AG04449 (cell line): Measurements from ENCODE around the gene SDCCAG8.

ENCODE experiments used
- CTCF ChIA-PET: fragments of 350-600 bp; formaldehyde crosslinking; extraction: SDS; loops from one replicate; lab custom pipeline; 2021; ENCODE audit warnings: antibody characterized with exemption; lab: Yijun Ruan, JAX
- POLR2A ChIA-PET: fragments of 400-600, 350-600 bp; formaldehyde crosslinking; extraction: SDS; loops from one replicate; lab custom pipeline; 2020; ENCODE audit warnings: antibody characterized with exemption, inconsistent platforms; lab: Yijun Ruan, JAX
- DNase-seq: peaks from one replicate; pipeline ENCODE4 v3.0.0-alpha.2; 2010; ENCODE audit warnings: low read depth, low spot score
- H3K4me3 ChIP-seq: 2 replicates; pipeline ENCODE4 v1.5.1; 2011; ENCODE audit warnings: low read depth, mild to moderate bottlenecking, control low read depth, low read length
- TF ChIP-seq, protein P1 (sequence below): IDR thresholded peaks from one replicate; pipeline ENCODE4 v1.5.1; 2011; ENCODE audit warnings: mild to moderate bottlenecking, moderate library complexity, low read length, control low read depth, inconsistent platforms; ENCODE audit not compliant: insufficient read depth; ENCODE audit errors: missing control alignments

SDCCAG8 gene

DNA sequence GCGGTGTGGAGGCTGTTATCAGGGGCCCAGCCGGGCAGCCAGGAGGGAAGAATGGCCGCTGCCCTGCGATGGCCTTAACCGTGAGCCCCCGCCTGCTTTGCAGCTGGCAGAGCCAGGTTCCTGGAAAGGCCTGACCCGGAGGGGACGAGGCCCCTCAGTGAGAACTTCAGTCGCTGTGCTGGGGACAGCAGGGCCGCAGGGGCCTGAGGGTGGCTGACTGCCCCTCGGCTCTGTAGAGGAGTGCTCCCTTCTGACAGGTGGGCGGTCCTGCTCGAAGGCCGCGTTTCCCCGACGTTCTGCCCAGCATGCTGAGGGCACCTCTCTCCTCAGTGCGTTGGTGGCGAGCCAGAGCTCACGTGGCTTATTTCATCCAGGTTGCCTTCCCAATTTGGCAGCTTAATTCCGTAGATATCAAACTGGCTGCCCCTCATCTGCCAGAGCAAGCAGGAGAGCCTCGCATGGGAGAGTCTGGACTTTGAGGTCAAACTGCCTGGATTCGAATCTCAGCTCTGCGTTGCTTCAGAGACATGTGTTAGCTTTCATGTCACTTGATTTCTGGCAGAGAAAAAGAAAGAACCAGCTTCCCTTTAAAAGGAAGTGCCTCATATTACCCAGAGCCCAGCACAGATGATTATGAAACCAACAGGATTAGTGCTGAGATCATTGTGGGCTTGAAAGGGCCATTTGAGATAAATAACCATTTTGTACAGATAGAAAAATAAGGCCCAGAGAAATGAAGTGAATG is 239.8 kb downstream of the SDCCAG8 start:
- DNase-seq, result no peak
- H3K4me3 ChIP-seq, result no peak overlapping the region
- TF ChIP-seq, protein P1, sequence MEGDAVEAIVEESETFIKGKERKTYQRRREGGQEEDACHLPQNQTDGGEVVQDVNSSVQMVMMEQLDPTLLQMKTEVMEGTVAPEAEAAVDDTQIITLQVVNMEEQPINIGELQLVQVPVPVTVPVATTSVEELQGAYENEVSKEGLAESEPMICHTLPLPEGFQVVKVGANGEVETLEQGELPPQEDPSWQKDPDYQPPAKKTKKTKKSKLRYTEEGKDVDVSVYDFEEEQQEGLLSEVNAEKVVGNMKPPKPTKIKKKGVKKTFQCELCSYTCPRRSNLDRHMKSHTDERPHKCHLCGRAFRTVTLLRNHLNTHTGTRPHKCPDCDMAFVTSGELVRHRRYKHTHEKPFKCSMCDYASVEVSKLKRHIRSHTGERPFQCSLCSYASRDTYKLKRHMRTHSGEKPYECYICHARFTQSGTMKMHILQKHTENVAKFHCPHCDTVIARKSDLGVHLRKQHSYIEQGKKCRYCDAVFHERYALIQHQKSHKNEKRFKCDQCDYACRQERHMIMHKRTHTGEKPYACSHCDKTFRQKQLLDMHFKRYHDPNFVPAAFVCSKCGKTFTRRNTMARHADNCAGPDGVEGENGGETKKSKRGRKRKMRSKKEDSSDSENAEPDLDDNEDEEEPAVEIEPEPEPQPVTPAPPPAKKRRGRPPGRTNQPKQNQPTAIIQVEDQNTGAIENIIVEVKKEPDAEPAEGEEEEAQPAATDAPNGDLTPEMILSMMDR, result no peak
- POLR2A ChIA-PET, result interaction anchor here (0.6 kb wide), 1 partner anchor 8 kb away, joined by 3 read pairs; no protein-coding TSS in a partner anchor
- CTCF ChIA-PET, result interaction anchor here (0.9 to 1.3 kb wide), 2 partner anchors 10 kb away, joined by 3 to 5 read pairs; no protein-coding TSS in a partner anchor

DNA sequence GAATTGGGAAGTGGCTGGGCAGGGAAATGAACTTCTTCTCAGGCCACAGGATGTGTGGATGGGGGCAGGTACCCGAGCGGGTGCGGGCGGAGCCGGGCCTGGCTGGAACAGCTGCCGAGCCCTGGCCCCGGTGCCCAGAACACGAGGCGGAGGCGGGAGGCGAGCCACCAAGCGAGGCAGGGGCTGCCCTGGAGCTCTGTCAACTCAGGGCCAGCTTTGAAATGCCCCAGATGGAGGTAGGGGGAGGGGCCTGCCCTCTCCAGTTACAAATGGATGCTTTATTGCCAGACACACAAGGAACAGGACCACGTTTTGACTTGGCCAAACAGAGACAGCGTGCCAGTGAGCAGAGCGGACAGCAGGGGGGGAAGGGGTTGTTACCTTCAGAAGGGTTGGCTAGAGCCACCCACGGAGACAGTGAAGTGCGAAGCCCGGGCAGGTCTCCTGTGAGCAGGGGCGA is 240.4 kb downstream of the SDCCAG8 start:
- DNase-seq, result no peak
- TF ChIP-seq, protein P1, result no peak
- POLR2A ChIA-PET, result no interaction called here
- H3K4me3 ChIP-seq, result no peak overlapping the region
- CTCF ChIA-PET, result interaction anchor here (0.9 to 1.3 kb wide), 2 partner anchors 9 to 11 kb away, joined by 3 to 5 read pairs; no protein-coding TSS in a partner anchor

DNA sequence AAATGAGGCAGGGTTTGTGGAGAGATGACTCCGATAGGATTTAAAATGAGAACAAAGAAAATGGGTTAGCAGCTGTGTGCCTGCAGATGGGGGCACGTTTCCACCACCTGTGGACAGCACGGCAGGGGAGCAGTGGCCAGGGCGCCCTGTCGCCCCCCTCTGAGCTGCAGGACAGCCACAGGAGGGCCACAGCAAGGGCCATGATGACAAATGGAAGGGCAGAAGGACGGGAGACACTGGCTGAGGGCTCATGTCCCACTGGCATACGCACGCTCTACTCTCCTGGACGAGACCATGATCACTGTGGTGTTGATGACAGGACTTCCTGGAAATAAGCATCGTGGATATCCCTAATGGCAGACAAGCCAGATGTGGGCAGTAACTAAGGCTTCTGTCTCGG is 241.0 kb downstream of the SDCCAG8 start:
- POLR2A ChIA-PET, result no interaction called here
- no peak overlapping the region for H3K4me3 ChIP-seq
- TF ChIP-seq, protein P1, result no peak
- no peak for DNase-seq
- CTCF ChIA-PET, result no interaction called here

DNA sequence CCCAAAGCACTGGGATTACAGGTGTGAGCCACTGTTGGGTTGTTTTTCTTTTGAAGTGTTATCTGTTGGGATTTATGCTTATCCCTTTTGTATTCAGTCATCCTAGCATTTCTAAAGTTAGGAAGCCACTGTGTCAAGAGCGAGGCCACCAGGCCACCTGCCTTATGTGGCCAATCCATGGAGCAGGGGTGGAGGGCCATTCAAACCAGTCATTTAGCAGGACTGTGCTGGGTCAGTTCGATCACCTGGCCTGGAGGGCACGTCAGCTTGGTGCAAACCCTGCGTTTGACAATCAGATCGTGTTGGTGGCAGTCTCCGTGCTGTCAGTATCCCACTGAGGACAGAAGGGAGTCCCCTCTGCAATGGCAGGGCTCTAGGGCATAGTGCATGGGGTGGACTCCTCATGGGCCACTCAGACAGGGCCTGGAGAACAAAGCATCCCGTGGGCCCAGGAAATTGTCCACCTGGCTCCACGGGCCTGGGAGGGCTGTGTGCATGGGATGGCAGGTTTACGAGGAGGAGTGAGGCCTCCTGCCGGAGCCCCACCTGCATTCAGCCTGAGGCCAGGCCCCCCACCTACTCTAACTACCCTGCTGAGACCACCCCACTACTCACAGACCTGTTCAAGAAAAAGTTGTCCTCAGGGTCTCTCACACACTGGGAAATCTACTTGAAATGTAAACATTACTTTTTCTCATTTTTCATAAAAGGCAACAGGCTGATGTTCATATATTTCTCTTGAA is 242.3 kb downstream of the SDCCAG8 start:
- H3K4me3 ChIP-seq, result no peak overlapping the region
- ChIA-PET CTCF (interaction anchor here (1.2 kb wide), 1 partner anchor 10 kb away, joined by 3 read pairs; no protein-coding TSS in a partner anchor), POLR2A (no interaction called here)
- TF ChIP-seq, protein P1, result no peak
- DNase-seq, result no peak

DNA sequence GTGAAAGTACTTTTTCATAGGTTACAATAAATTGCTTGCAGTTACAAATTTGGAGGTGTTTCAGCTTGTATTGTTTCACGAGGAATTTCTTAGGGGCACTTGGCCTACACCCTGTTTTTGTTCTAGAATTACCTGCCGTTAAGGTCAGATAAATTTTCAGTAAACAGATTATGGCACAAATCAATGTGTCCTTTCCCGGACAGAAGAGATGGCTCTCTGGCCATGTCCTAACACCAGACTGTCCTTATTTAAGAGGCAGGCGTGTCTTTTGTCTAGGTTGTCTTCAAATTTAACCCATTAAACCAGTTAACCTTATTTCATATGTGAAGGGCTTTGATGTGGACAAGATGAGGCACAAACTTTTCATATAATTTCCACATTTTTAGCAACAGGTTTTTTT is 243.4 kb downstream of the SDCCAG8 start:
- ChIA-PET POLR2A (no interaction called here), CTCF (interaction anchor here (1.2 kb wide), 1 partner anchor 9 kb away, joined by 3 read pairs; no protein-coding TSS in a partner anchor)
- TF ChIP-seq, protein P1, result no peak
- H3K4me3 ChIP-seq, result no peak overlapping the region
- DNase-seq, result no peak

DNA sequence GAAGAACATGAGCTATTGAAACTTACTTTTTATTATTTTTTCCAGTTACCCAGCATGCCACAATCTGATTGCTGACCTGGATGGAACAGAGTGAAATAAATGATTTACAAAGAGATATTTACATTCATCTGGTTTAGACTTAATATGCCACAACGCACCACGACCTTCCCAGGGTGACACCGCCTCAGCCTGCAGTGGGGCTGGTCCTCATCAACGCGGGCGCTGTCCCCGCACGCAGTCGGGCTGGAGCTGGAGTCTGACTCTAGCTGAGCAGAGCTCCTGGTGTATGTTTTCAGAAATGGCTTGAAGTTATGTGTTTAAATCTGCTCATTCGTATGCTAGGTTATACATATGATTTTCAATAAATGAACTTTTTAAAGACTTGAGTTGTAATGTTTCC is 243.9 kb downstream of the SDCCAG8 start:
- TF ChIP-seq, protein P1, result no peak
- CTCF ChIA-PET, result no interaction called here
- DNase-seq, result no peak
- POLR2A ChIA-PET, result no interaction called here
- no peak overlapping the region for H3K4me3 ChIP-seq
